A549 (cell line): ENCODE measurements around the gene ZMYND10. TPM values are rescaled to one million over a fixed set of nuclear protein-coding genes. Genes with fewer than 3 reads are reported as not detected.

Experiments used
- ATAC-seq, 2 experiments: fragments of 200-7000 bp in 1 of 2; fragments of >200 bp in 1 of 2; cut with Nextera tagmentation in 1 of 2; cut with Tn5 transposase in 1 of 2; 3 replicates each; pipeline versions ENCODE4 v1.8.0 to v1.9.1; 2018 to 2020; ENCODE audit warnings: mild to moderate bottlenecking in 1 of 2, moderate library complexity in 1 of 2
- CTCF ChIA-PET: fragments of 300-600 bp; sonication (Branson Sonifier 250); formaldehyde crosslinking; extraction: SDS; loops from one replicate; lab custom pipeline; 2021; ENCODE audit warnings: antibody characterized with exemption, inconsistent platforms; lab: Yijun Ruan, JAX
- POLR2A ChIA-PET: fragments of 350-600 bp; formaldehyde crosslinking; extraction: SDS; loops from one replicate; lab custom pipeline; 2021; ENCODE audit warnings: antibody characterized with exemption, inconsistent platforms; lab: Yijun Ruan, JAX
- DNase-seq, 2 experiments: peaks; one replicate each; pipeline versions ENCODE4 v3.0.0 to v3.0.0-alpha.2; 2011 to 2016; ENCODE audit warnings: low read depth in 1 of 2, low spot score in 1 of 2
- FAIRE-seq: peaks from 2 replicates; lab custom pipeline; 2011; peaks lifted over from hg19 to GRCh38; lab: Jason Lieb, UNC
- H3K27ac ChIP-seq, 2 experiments: fragments of >200 bp; sonication (Bioruptor Twin); formaldehyde crosslinking; 3 replicates each; pipeline ENCODE4 v1.5.1; 2016 to 2017
- H3K4me1 ChIP-seq: fragments of >200 bp; sonication (Bioruptor Twin); formaldehyde crosslinking; 3 replicates; pipeline ENCODE4 v1.6.1; 2016
- H3K4me2 ChIP-seq: fragments of >200 bp; sonication (Bioruptor Twin); formaldehyde crosslinking; 3 replicates; pipeline ENCODE4 v1.6.1; 2016
- H3K4me3 ChIP-seq: fragments of >200 bp; sonication (Bioruptor Twin); formaldehyde crosslinking; 3 replicates; pipeline ENCODE4 v1.5.1; 2016
- H3K9me3 ChIP-seq: fragments of >200 bp; sonication (Bioruptor Twin); formaldehyde crosslinking; 3 replicates; pipeline ENCODE4 v1.6.1; 2016
- CBX8 ChIP-seq: fragments of 200-600 bp; sonication (generic); IDR thresholded peaks from 2 replicates; pipeline ENCODE4 v1.6.1; 2016
- CEBPB ChIP-seq, 2 experiments: fragments of >200 bp in 1 of 2; sonication (Bioruptor Twin) in 1 of 2; formaldehyde crosslinking in 1 of 2; IDR thresholded peaks; 2 replicates each; pipeline ENCODE4 v1.6.1; 2012 to 2016
- CHD2 ChIP-seq: fragments of 150-350 bp; IDR thresholded peaks from 2 replicates; pipeline ENCODE4 v1.6.1; 2014; ENCODE audit warnings: low read length; ENCODE audit not compliant: partially characterized antibody
- EHF ChIP-seq: fragments of 250-450 bp; sonication (Bioruptor Pico); IDR thresholded peaks from 2 replicates; pipeline ENCODE4 v1.5.0; 2020; ENCODE audit warnings: mild to moderate bottlenecking
- EP300 ChIP-seq, 2 experiments: fragments of >200 bp; sonication (Bioruptor Twin); formaldehyde crosslinking; IDR thresholded peaks; 2 replicates in 1 of 2; 3 replicates in 1 of 2; pipeline ENCODE4 v1.6.1; 2016 to 2017
- FOSB ChIP-seq: fragments of 250-450 bp; sonication (Bioruptor Pico); IDR thresholded peaks from 2 replicates; pipeline ENCODE4 v1.5.0; 2020; ENCODE audit warnings: mild to moderate bottlenecking, moderate library complexity
- FOSL2 ChIP-seq, 2 experiments: fragments of 450-650 bp in 1 of 2; fragments of >200 bp in 1 of 2; sonication (Bioruptor Twin) in 1 of 2; formaldehyde crosslinking; IDR thresholded peaks; 2 replicates each; pipeline versions ENCODE4 v1.5.0 to v1.6.1; 2016 to 2020; ENCODE audit warnings: mild to moderate bottlenecking in 1 of 2, moderate library complexity in 1 of 2
- HDAC2 ChIP-seq: fragments of 200-600 bp; sonication (generic); IDR thresholded peaks from 2 replicates; pipeline ENCODE4 v1.6.1; 2016
- HEYL ChIP-seq: fragments of 250-450 bp; sonication (Bioruptor Pico); IDR thresholded peaks from 2 replicates; pipeline ENCODE4 v1.8.0; 2021; ENCODE audit warnings: mild to moderate bottlenecking, moderate library complexity
- HOXB13 ChIP-seq: fragments of 250-450 bp; sonication (Bioruptor Pico); IDR thresholded peaks from 2 replicates; pipeline ENCODE4 v1.5.0; 2020; ENCODE audit warnings: low read depth, mild to moderate bottlenecking, moderate library complexity
- JUN ChIP-seq, 2 experiments: fragments of >200 bp; sonication (Bioruptor Twin); formaldehyde crosslinking; IDR thresholded peaks; 2 replicates in 1 of 2; 3 replicates in 1 of 2; pipeline ENCODE4 v1.6.1; 2016 to 2017
- KDM1A ChIP-seq: fragments of 200-600 bp; sonication (generic); IDR thresholded peaks from 2 replicates; pipeline ENCODE4 v1.6.1; 2016; ENCODE audit warnings: low read depth, mild to moderate bottlenecking
- MAZ ChIP-seq: fragments of 150-350 bp; IDR thresholded peaks from 2 replicates; pipeline ENCODE4 v1.6.1; 2014; ENCODE audit warnings: antibody characterized with exemption, low read depth, low read length, borderline replicate concordance
- NR3C1 ChIP-seq: fragments of >200 bp; sonication (Bioruptor Twin); formaldehyde crosslinking; IDR thresholded peaks from 3 replicates; pipeline ENCODE4 v1.6.1; 2017
- PHF8 ChIP-seq: fragments of 200-600 bp; sonication (generic); IDR thresholded peaks from 2 replicates; pipeline ENCODE4 v1.6.1; 2016; ENCODE audit warnings: low read depth, mild to moderate bottlenecking, antibody characterized with exemption, moderate library complexity, borderline replicate concordance
- POLR2A ChIP-seq: IDR thresholded peaks from 2 replicates; pipeline ENCODE4 v1.6.1; 2012; ENCODE audit warnings: mild to moderate bottlenecking, low read length
- RAD21 ChIP-seq, 2 experiments: fragments of >200 bp in 1 of 2; sonication (Bioruptor Twin) in 1 of 2; formaldehyde crosslinking in 1 of 2; IDR thresholded peaks in 1 of 2; conservative IDR thresholded peaks in 1 of 2; 2 replicates in 1 of 2; 3 replicates in 1 of 2; pipeline ENCODE4 v1.6.1; 2012 to 2018; ENCODE audit warnings: inconsistent platforms in 1 of 2
- RARB ChIP-seq: fragments of 250-450 bp; sonication (Bioruptor Pico); IDR thresholded peaks from 2 replicates; pipeline ENCODE4 v1.8.0; 2021; ENCODE audit warnings: mild to moderate bottlenecking, moderate library complexity
- RFX5 ChIP-seq: fragments of 450-650 bp; IDR thresholded peaks from 2 replicates; pipeline ENCODE4 v1.7.1; 2014; ENCODE audit warnings: antibody characterized with exemption, mild to moderate bottlenecking, moderate library complexity
- SMC3 ChIP-seq: fragments of >200 bp; sonication (Bioruptor Twin); formaldehyde crosslinking; IDR thresholded peaks from 3 replicates; pipeline ENCODE4 v1.6.1; 2018; ENCODE audit warnings: inconsistent platforms
- SREBF2 ChIP-seq: fragments of 450-650 bp; IDR thresholded peaks from 2 replicates; pipeline ENCODE4 v1.6.1; 2014; ENCODE audit warnings: mild to moderate bottlenecking, moderate library complexity
- TFCP2L1 ChIP-seq: fragments of 250-450 bp; sonication (Bioruptor Pico); IDR thresholded peaks from 2 replicates; pipeline ENCODE4 v1.5.0; 2021; ENCODE audit warnings: mild to moderate bottlenecking
- ZNF302 ChIP-seq: fragments of 250-450 bp; sonication (Bioruptor Pico); IDR thresholded peaks from 2 replicates; pipeline ENCODE4 v1.9.0; 2021; ENCODE audit warnings: inconsistent platforms, mild to moderate bottlenecking, moderate library complexity
- WGBS: methylation state at CpG from one replicate; pipeline ENCODE4 v1.1.6; 2017; ENCODE audit errors: missing lambda C conversion rate; 5-methylcytosine and 5-hydroxymethylcytosine counted together
- polyA plus RNA-seq, 4 experiments: library from polyadenylated mRNA; depleted of rRNA in 3 of 4; stranded (reverse); fragments of >200 nt; fragmentation: RNase III in 1 of 4; extraction: RNeasy Plus Mini Kit Qiagen cat#74134 plus additional on column Dnase treatment in 1 of 4; gene quantifications; 2 replicates in 3 of 4; 3 replicates in 1 of 4; pipeline ENCODE4 v1.2.3, GENCODE V29; 2011 to 2017
- TF ChIP-seq, protein P1 (sequence below): fragments of 250-450 bp; sonication (Bioruptor Pico); IDR thresholded peaks from 2 replicates; pipeline ENCODE4 v1.5.0; 2020; ENCODE audit warnings: low read depth, mild to moderate bottlenecking, moderate library complexity
- TF ChIP-seq, protein P2 (sequence below): fragments of >200 bp; sonication (Bioruptor Twin); formaldehyde crosslinking; IDR thresholded peaks from 3 replicates; pipeline ENCODE4 v1.5.1; 2016
- TF ChIP-seq, protein P3 (sequence below): IDR thresholded peaks from 2 replicates; pipeline ENCODE4 v1.6.1; 2012
- TF ChIP-seq, protein P4 (sequence below): IDR thresholded peaks from 2 replicates; pipeline ENCODE4 v1.6.1; 2012; ENCODE audit warnings: low read depth, borderline replicate concordance
- TF ChIP-seq, protein P5 (sequence below): fragments of 450-650 bp; IDR thresholded peaks from 2 replicates; pipeline ENCODE4 v1.6.1; 2014; ENCODE audit warnings: antibody characterized with exemption
- TF ChIP-seq, protein P6 (sequence below): fragments of 150-350 bp; IDR thresholded peaks from 2 replicates; pipeline ENCODE4 v1.6.1; 2014; ENCODE audit warnings: low read depth, mild to moderate bottlenecking, low read length

ZMYND10 gene
- polyA plus RNA-seq, 2 of the 4 experiments (the other 2 are of a cell fraction) = 0.43 to 0.77 TPM

DNA sequence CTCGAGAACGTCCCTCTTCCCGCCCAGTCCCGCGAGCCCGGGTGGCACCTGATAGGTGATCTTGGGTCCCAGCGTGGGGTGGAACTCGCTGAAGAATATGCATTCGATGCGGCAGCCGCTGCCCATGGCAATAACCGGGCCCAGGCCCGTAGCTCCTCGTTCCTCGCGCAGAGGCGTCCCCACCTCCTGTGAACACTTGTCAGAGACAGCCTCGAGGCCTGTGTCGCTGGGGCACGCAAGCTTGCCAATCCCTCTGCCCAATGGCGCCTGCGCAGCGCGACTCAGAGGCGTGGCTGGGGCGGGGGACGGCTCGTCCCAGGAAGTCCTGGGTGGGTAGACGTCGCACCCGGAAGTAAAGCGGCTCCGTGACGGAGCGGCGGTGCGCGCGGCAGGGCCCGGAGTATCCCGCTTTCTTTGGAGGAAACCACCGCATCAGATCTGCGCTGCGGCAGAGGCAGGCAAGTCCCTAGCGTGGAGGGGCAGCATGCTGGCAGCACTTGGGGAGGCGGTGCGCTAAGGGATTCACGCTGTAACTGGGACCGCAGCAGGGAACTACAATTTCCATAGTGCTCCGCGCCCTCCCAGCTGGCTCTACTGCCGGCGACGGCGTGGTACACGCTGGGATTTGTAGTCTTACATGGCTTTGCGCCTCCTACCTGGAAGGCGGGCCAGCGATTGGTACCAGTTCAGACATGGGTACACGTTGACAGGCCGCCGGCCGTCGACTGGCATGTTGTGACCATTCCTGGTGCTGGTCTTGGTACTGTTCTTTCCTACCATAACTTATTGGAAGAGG, 5.2 kb upstream of the ZMYND10 start, which contains the start of the genes CYB561D2 and NPRL2:
Gene CYB561D2, plus strand, starts transcription at position 336 of the 796 bp plus-strand sequence. CDS start 572 bp downstream, outside the sequence.
Gene NPRL2, minus strand, starts transcription at position 249 of the 796 bp plus-strand sequence. Its CDS starts 123 bp downstream, at position 126.
- ChIA-PET CTCF (interaction anchor here (1.2 to 5.3 kb wide), 6 partner anchors 39 to 264 kb away, joined by 3 to 32 read pairs (median 4); no protein-coding TSS in a partner anchor), POLR2A (interaction anchor here (0.6 to 1.6 kb wide), 5 partner anchors 8 to 218 kb away, joined by 3 to 13 read pairs (median 5); partner anchors contain the start of genes HEMK1, TMEM115 and TUSC2)
- FAIRE-seq = no peak

DNA sequence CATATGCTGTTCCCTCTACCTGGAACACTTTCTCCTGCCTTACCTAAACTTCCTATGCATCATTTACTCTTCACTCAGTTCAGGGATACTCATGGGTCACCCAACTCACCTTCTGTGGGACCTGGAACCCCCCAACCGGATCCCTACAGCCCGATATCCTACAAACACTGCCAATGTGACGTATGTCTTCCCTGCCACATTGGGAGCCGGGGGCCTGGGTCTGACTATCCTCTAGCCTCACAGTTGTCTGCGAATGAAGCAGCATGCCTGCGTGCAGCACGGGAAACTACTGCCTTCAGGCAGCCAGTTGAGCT, 4.6 kb upstream of the ZMYND10 start:
- Histone ChIP-seq H3K4me1 (peaks cover 28% of the 10 kb centered on the region; the same call in 2 of the 3 replicates), H3K9me3 (no peaks in the 10 kb centered on the region), H3K27ac (peak overlapping the region; percentile 97 to 100), H3K4me3 (peak overlapping the region; percentile 76), H3K4me2 (peak overlapping the region; percentile 99)
- 20% methylated on average over 5 of the region's 7 CpGs for WGBS
- CTCF ChIA-PET = interaction anchor here (1.2 to 5.3 kb wide), 6 partner anchors 39 to 264 kb away, joined by 3 to 32 read pairs (median 4); no protein-coding TSS in a partner anchor
- TF ChIP-seq JUN (IDR thresholded peaks at IDR 0.05) (no peak), SMC3 (no peak), CBX8 (no peak), RFX5 (no peak), KDM1A (no peak), EP300 (IDR thresholded peaks at IDR 0.05) (no peak), ZNF302 (CRISPR knock-in tag) (no peak), HDAC2 (no peak), EHF (no peak)
- no peak for FAIRE-seq
- no peak for DNase-seq
- ATAC-seq = no peak
- POLR2A ChIA-PET = interaction anchor here (0.7 to 1.6 kb wide), 4 partner anchors 9 to 219 kb away, joined by 3 to 13 read pairs (median 8); partner anchors contain the start of genes HEMK1, TMEM115 and TUSC2

More for the DNA sequence above, 5.2 kb upstream of the ZMYND10 start, which contains the start of the genes CYB561D2 and NPRL2:
- peak; percentile 86 to 91 for ATAC-seq
- Histone ChIP-seq H3K9me3 (no peaks in the 10 kb centered on the region), H3K4me2 (peak within 1 kb of the TSS; percentile 99), H3K4me1 (peaks cover 28% of the 10 kb centered on the region; the same call in 2 of the 3 replicates), H3K4me3 (peak within 1 kb of the TSS; percentile 76), H3K27ac (peak within 1 kb of the TSS; percentile 97 to 100)
- peak; percentile 68 for TF ChIP-seq POLR2A
- no peak for TF ChIP-seq CHD2
- TF ChIP-seq SREBF2 = no peak
- TF ChIP-seq, protein P1, sequence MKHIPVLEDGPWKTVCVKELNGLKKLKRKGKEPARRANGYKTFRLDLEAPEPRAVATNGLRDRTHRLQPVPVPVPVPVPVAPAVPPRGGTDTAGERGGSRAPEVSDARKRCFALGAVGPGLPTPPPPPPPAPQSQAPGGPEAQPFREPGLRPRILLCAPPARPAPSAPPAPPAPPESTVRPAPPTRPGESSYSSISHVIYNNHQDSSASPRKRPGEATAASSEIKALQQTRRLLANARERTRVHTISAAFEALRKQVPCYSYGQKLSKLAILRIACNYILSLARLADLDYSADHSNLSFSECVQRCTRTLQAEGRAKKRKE = peak; percentile 64; the same call in 1 of the 2 replicates
- TF ChIP-seq MAZ = no peak
- TF ChIP-seq RARB = no peak
- no peak for TF ChIP-seq RAD21 (conservative IDR thresholded peaks at IDR 0.05 in 1 of 2, IDR thresholded peaks at IDR 0.05 in 1 of 2)
- TF ChIP-seq, protein P2, sequence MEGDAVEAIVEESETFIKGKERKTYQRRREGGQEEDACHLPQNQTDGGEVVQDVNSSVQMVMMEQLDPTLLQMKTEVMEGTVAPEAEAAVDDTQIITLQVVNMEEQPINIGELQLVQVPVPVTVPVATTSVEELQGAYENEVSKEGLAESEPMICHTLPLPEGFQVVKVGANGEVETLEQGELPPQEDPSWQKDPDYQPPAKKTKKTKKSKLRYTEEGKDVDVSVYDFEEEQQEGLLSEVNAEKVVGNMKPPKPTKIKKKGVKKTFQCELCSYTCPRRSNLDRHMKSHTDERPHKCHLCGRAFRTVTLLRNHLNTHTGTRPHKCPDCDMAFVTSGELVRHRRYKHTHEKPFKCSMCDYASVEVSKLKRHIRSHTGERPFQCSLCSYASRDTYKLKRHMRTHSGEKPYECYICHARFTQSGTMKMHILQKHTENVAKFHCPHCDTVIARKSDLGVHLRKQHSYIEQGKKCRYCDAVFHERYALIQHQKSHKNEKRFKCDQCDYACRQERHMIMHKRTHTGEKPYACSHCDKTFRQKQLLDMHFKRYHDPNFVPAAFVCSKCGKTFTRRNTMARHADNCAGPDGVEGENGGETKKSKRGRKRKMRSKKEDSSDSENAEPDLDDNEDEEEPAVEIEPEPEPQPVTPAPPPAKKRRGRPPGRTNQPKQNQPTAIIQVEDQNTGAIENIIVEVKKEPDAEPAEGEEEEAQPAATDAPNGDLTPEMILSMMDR = no peak
- peak; percentile 44; the same call in 1 of the 2 replicates for TF ChIP-seq PHF8
- TF ChIP-seq JUN (IDR thresholded peaks at IDR 0.05) = peak; percentile 31 to 80; a peak in 3 of 5 replicates
- TF ChIP-seq, protein P3, sequence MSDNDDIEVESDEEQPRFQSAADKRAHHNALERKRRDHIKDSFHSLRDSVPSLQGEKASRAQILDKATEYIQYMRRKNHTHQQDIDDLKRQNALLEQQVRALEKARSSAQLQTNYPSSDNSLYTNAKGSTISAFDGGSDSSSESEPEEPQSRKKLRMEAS = peak; percentile 96
- TF ChIP-seq, protein P4, sequence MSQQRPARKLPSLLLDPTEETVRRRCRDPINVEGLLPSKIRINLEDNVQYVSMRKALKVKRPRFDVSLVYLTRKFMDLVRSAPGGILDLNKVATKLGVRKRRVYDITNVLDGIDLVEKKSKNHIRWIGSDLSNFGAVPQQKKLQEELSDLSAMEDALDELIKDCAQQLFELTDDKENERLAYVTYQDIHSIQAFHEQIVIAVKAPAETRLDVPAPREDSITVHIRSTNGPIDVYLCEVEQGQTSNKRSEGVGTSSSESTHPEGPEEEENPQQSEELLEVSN = peak; percentile 97
- TF ChIP-seq NR3C1 = no peak
- TF ChIP-seq TFCP2L1 (CRISPR knock-in tag) = no peak
- no peak for TF ChIP-seq HEYL (CRISPR knock-in tag)
- no peak for TF ChIP-seq FOSB (CRISPR knock-in tag)
- TF ChIP-seq, protein P5, sequence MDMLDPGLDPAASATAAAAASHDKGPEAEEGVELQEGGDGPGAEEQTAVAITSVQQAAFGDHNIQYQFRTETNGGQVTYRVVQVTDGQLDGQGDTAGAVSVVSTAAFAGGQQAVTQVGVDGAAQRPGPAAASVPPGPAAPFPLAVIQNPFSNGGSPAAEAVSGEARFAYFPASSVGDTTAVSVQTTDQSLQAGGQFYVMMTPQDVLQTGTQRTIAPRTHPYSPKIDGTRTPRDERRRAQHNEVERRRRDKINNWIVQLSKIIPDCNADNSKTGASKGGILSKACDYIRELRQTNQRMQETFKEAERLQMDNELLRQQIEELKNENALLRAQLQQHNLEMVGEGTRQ = no peak
- TF ChIP-seq HOXB13 = peak; percentile 77; the same call in 1 of the 2 replicates
- no peak for TF ChIP-seq CEBPB (IDR thresholded peaks at IDR 0.05)
- TF ChIP-seq, protein P6, sequence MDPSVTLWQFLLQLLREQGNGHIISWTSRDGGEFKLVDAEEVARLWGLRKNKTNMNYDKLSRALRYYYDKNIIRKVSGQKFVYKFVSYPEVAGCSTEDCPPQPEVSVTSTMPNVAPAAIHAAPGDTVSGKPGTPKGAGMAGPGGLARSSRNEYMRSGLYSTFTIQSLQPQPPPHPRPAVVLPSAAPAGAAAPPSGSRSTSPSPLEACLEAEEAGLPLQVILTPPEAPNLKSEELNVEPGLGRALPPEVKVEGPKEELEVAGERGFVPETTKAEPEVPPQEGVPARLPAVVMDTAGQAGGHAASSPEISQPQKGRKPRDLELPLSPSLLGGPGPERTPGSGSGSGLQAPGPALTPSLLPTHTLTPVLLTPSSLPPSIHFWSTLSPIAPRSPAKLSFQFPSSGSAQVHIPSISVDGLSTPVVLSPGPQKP = no peak
- TF ChIP-seq FOSL2 (IDR thresholded peaks at IDR 0.05) = no peak
- TF ChIP-seq FOSL2 (CRISPR knock-in tag; IDR thresholded peaks at IDR 0.05) = no peak
- TF ChIP-seq ZNF302 (CRISPR knock-in tag) = no peak
- WGBS = 1% methylated on average over 18 of the region's 64 CpGs
- DNase-seq = peak; percentile 92
